GM18951 (cell line): ENCODE measurements around the gene HCFC2.
"Not testable (repeated sequence)": the region's sequence is repeated elsewhere in the genome, so short reads cannot be mapped to it uniquely, and the experiment has no call there.

Experiments used
- POLR2A ChIP-seq: IDR thresholded peaks from 4 replicates; pipeline ENCODE4 v1.6.1; 2011; ENCODE audit warnings: mild to moderate bottlenecking; ENCODE audit not compliant: insufficient read length, insufficient read depth; ENCODE audit errors: extremely low read depth
- in situ Hi-C: fragments of 300-500 bp; cut with MboI; formaldehyde crosslinking; loops from one replicate; pipeline ENCODE4 v1.12.0; 2022; ENCODE audit warnings: low sequenced_read_pairs, mixed read lengths, inconsistent platforms; ENCODE audit not compliant: unreplicated experiment

HCFC2 gene

GRCh38 chr12:104064031-104064841 lies at the start of gene HCFC2:
TSS of gene HCFC2 (plus strand) at chr12:104064531. CDS start at chr12:104064561, 30 bp downstream.
- in situ Hi-C loops = no loop called here
- peak; percentile 82 for TF ChIP-seq POLR2A

- in situ Hi-C loops = not testable (repeated sequence)
Observed at GRCh38 chr12:104021862-104022261, 42.5 kb upstream of the HCFC2 start.

- TF ChIP-seq POLR2A = no peak
- in situ Hi-C loops = no loop called here
Observed at GRCh38 chr12:104022786-104023185, 41.5 kb upstream of the HCFC2 start.

GRCh38 chr12:104023710-104024109 lies 40.6 kb upstream of the HCFC2 start:
- no peak for TF ChIP-seq POLR2A
- in situ Hi-C loops = no loop called here

GRCh38 chr12:104024348-104024747 lies 40.0 kb upstream of the HCFC2 start:
- TF ChIP-seq POLR2A = no peak
- in situ Hi-C loops = no loop called here

GRCh38 chr12:104025771-104026170 lies 38.6 kb upstream of the HCFC2 start:
- TF ChIP-seq POLR2A = no peak
- in situ Hi-C loops = no loop called here

- no peak for TF ChIP-seq POLR2A
- in situ Hi-C loops = no loop called here
Observed at GRCh38 chr12:104026841-104027599, 37.3 kb upstream of the HCFC2 start.

- in situ Hi-C loops = not testable (repeated sequence)
Observed at GRCh38 chr12:104030596-104030995, 33.7 kb upstream of the HCFC2 start.

GRCh38 chr12:104036143-104036542 lies 28.2 kb upstream of the HCFC2 start:
- in situ Hi-C loops = not testable (repeated sequence)

- in situ Hi-C loops = not testable (repeated sequence)
Observed at GRCh38 chr12:104039769-104040168, 24.6 kb upstream of the HCFC2 start.

GRCh38 chr12:104042580-104042979 lies 21.8 kb upstream of the HCFC2 start:
- in situ Hi-C loops = no loop called here
- no peak for TF ChIP-seq POLR2A

- TF ChIP-seq POLR2A = no peak
- in situ Hi-C loops = no loop called here
Observed at GRCh38 chr12:104044158-104044557, 20.2 kb upstream of the HCFC2 start.

GRCh38 chr12:104046306-104046705 lies 18.0 kb upstream of the HCFC2 start:
- in situ Hi-C loops = no loop called here
- TF ChIP-seq POLR2A = no peak

GRCh38 chr12:104048162-104048561 lies 16.2 kb upstream of the HCFC2 start:
- in situ Hi-C loops = no loop called here

More at GRCh38 chr12:104048162-104048561, 16.2 kb upstream of the HCFC2 start:
- TF ChIP-seq POLR2A = no peak
